GM12878 (cell line): ENCODE data around the gene ELP6. TPM values are rescaled to one million over a fixed set of nuclear protein-coding genes. Genes with fewer than 3 reads are reported as not detected.

Experiments used
- ATAC-seq: fragments of 200-7000 bp; cut with Tn5 transposase; 3 replicates; pipeline ENCODE4 v1.9.1; 2020; ENCODE audit warnings: mild to moderate bottlenecking, moderate library complexity
- BruUV-seq: library from RNA; stranded (reverse); fragments of 400-500 nt; replicated peaks from 2 replicates; lab custom pipeline; 2021; lab: Mats Ljungman, UMichigan
- CTCF ChIA-PET: fragments of 300-600 bp; sonication (Branson Sonifier 250); formaldehyde crosslinking; extraction: SDS; loops from one replicate; lab custom pipeline; 2021; ENCODE audit warnings: inconsistent platforms; lab: Yijun Ruan, JAX
- POLR2A ChIA-PET: fragments of 350-600 bp; formaldehyde crosslinking; extraction: SDS; loops from one replicate; lab custom pipeline; 2021; ENCODE audit warnings: inconsistent platforms; lab: Charles Lee
- RAD21 ChIA-PET: fragments of 300-600 bp; sonication (Branson Sonifier 250); formaldehyde crosslinking; loops from one replicate; lab custom pipeline; 2023; ENCODE audit warnings: antibody characterized with exemption; ENCODE audit not compliant: unreplicated experiment; lab: Charles Lee
- SMC1A ChIA-PET: fragments of 300-600 bp; sonication (Branson Sonifier 250); formaldehyde crosslinking; loops from one replicate; lab custom pipeline; 2023; ENCODE audit not compliant: unreplicated experiment, uncharacterized antibody; lab: Charles Lee
- DNase-seq: peaks from one replicate; pipeline ENCODE4 v3.0.0-alpha.2; 2011; ENCODE audit warnings: low read depth, low spot score
- FAIRE-seq: peaks from 3 replicates; lab custom pipeline; 2011; peaks lifted over from hg19 to GRCh38; lab: Jason Lieb, UNC
- H2AFZ ChIP-seq: 2 replicates; pipeline ENCODE4 v1.6.0; 2011; ENCODE audit warnings: low read depth, low read length, control low read depth; ENCODE audit not compliant: control insufficient read depth
- H3K27ac ChIP-seq: 2 replicates; pipeline ENCODE4 v1.5.1; 2011; ENCODE audit warnings: control low read depth; ENCODE audit not compliant: control insufficient read depth, insufficient read depth
- H3K27me3 ChIP-seq, 2 experiments: replicated peaks in 1 of 2; 2 replicates each; pipeline versions ENCODE4 v1.6.0 to v1.6.1; 2011; ENCODE audit warnings: low read length in 1 of 2; ENCODE audit not compliant: control insufficient read depth in 2 of 2, insufficient read depth in 2 of 2
- H3K36me3 ChIP-seq, 2 experiments: 2 replicates each; pipeline ENCODE4 v1.5.1; 2011; ENCODE audit warnings: low read length in 1 of 2; ENCODE audit not compliant: control insufficient read depth in 2 of 2, insufficient read depth in 2 of 2
- H3K4me1 ChIP-seq: 2 replicates; pipeline ENCODE4 v1.6.1; 2011; ENCODE audit warnings: mild to moderate bottlenecking, low read length, moderate library complexity, mixed read lengths; ENCODE audit not compliant: control insufficient read depth, insufficient read depth
- H3K4me2 ChIP-seq: 2 replicates; pipeline ENCODE4 v1.6.0; 2011; ENCODE audit warnings: control low read depth; ENCODE audit not compliant: control insufficient read depth, insufficient read depth
- H3K4me3 ChIP-seq: fragments of 200-600 bp; sonication (generic); 2 replicates; pipeline ENCODE4 v1.5.1; 2016
- H3K79me2 ChIP-seq: 2 replicates; pipeline ENCODE4 v1.6.0; 2011; ENCODE audit warnings: low read length; ENCODE audit not compliant: control insufficient read depth, insufficient read depth
- H3K9ac ChIP-seq: 2 replicates; pipeline ENCODE4 v1.8.0; 2011; ENCODE audit warnings: low read length, control low read depth, mixed read lengths; ENCODE audit not compliant: control insufficient read depth, insufficient read depth
- H3K9me3 ChIP-seq: replicated peaks from 3 replicates; pipeline ENCODE4 v1.5.1; 2011; ENCODE audit warnings: mild to moderate bottlenecking, low read length; ENCODE audit not compliant: control insufficient read depth, insufficient read depth
- H4K20me1 ChIP-seq: 2 replicates; pipeline ENCODE4 v1.6.0; 2011; ENCODE audit not compliant: control insufficient read depth, insufficient read depth
- CREM ChIP-seq: IDR thresholded peaks from 2 replicates; pipeline ENCODE4 v1.6.1; 2014; ENCODE audit warnings: antibody characterized with exemption, low read depth
- HDGF ChIP-seq: fragments of 450-650 bp; IDR thresholded peaks from 2 replicates; pipeline ENCODE4 v1.6.1; 2016; ENCODE audit warnings: antibody characterized with exemption
- RELB ChIP-seq: fragments of 450-650 bp; IDR thresholded peaks from 2 replicates; pipeline ENCODE4 v1.6.1; 2017; ENCODE audit warnings: low read depth, mild to moderate bottlenecking, moderate library complexity
- SMAD5 ChIP-seq: IDR thresholded peaks from 2 replicates; pipeline ENCODE4 v1.6.1; 2016; ENCODE audit warnings: antibody characterized with exemption, low read depth
- TBL1XR1 ChIP-seq: IDR thresholded peaks from 2 replicates; pipeline ENCODE4 v1.6.1; 2012; ENCODE audit warnings: low read depth, low read length, improper control_type of control experiment
- YY1 ChIP-seq: IDR thresholded peaks from 2 replicates; pipeline ENCODE4 v1.6.1; 2011; ENCODE audit warnings: low read depth, mild to moderate bottlenecking, low read length
- ZSCAN29 ChIP-seq: fragments of 450-650 bp; IDR thresholded peaks from 2 replicates; pipeline ENCODE4 v1.6.1; 2017; ENCODE audit warnings: mild to moderate bottlenecking, moderate library complexity
- WGBS: methylation state at CpG from one replicate; pipeline ENCODE4 v1.1.6; 2016; ENCODE audit warnings: low lambda C conversion rate; ENCODE audit not compliant: insufficient replicate concordance, insufficient coverage; ENCODE audit errors: missing lambda C conversion rate; 5-methylcytosine and 5-hydroxymethylcytosine counted together
- in situ Hi-C: fragments of 300-500 bp; cut with MboI; formaldehyde crosslinking; loops from 9 replicates; pipeline ENCODE4 v1.14.3; 2018; ENCODE audit warnings: mixed read lengths
- intact Hi-C: fragments of 100-400 bp; cut with micrococcal nuclease; formaldehyde crosslinking; loops from one replicate; pipeline ENCODE4 v1.14.2; 2022; ENCODE audit not compliant: unreplicated experiment
- polyA plus RNA-seq, 11 experiments: library from polyadenylated mRNA; depleted of rRNA in 4 of 11; unstranded in 6 of 11; stranded (reverse) in 5 of 11; fragments of >200 nt; fragmentation: Nextera tagmentation in 4 of 11; fragmentation: Illumina TruSeq in 1 of 11; extraction: Ambion mirVana in 4 of 11; extraction: Trizol in 1 of 11; gene quantifications; 1 replicate in 1 of 11; 2 replicates in 10 of 11; pipeline versions ENCODE4 v1.2.1 to v1.2.3, GENCODE V29; 2011 to 2016; ENCODE audit warnings: inconsistent platforms in 2 of 11, missing spikeins in 2 of 11, low read depth in 1 of 11
- total RNA-seq, 4 experiments: library from RNA; depleted of rRNA in 3 of 4; stranded (reverse); fragments of >200 nt in 3 of 4; fragmentation: Illumina TruSeq in 1 of 4; extraction: Trizol in 1 of 4; gene quantifications; 2 replicates each; pipeline versions ENCODE4 v1.2.1 to v1.2.3, GENCODE V29; 2013 to 2021
- TF ChIP-seq, protein P1 (sequence below): IDR thresholded peaks from 2 replicates; pipeline ENCODE4 v1.6.1; 2011; ENCODE audit warnings: borderline replicate concordance, low read depth, mild to moderate bottlenecking, moderate library complexity, mixed read lengths, low read length; ENCODE audit not compliant: insufficient read depth; ENCODE audit errors: extremely low read length

The ELP6 gene
- total and polyA plus RNA-seq, 10 of the 15 experiments (the other 5 are each of a cell fraction or from before 2014, with no cell fraction given): 39.5 to 83.3 (median 50.2) TPM

GRCh38 chr3:47487265-47487664 is 26.2 kb downstream of the ELP6 start:
- H3K9me3 ChIP-seq: no peaks in the 10 kb centered on the region
- no peak overlapping the region for H3K27ac ChIP-seq
- no peak overlapping the region for H2AFZ ChIP-seq
- TF ChIP-seq HDGF: no peak
- no peak for TF ChIP-seq YY1
- no peak for TF ChIP-seq ZSCAN29
- TF ChIP-seq TBL1XR1: no peak
- TF ChIP-seq, protein P1, sequence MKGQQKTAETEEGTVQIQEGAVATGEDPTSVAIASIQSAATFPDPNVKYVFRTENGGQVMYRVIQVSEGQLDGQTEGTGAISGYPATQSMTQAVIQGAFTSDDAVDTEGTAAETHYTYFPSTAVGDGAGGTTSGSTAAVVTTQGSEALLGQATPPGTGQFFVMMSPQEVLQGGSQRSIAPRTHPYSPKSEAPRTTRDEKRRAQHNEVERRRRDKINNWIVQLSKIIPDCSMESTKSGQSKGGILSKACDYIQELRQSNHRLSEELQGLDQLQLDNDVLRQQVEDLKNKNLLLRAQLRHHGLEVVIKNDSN: no peak
- no peak for TF ChIP-seq CREM
- TF ChIP-seq SMAD5: no peak
- TF ChIP-seq RELB: no peak
- in situ Hi-C loops (no loop called here), intact Hi-C loops (no loop called here)
- DNase-seq: no peak
- no peak overlapping the region for H3K9ac ChIP-seq
- no peaks in the 10 kb centered on the region for H3K27me3 ChIP-seq
- no TSS peak for BruUV-seq
- no peak for FAIRE-seq
- CTCF ChIA-PET: interaction anchor here (1.3 kb wide), 1 partner anchor 32 kb away, joined by 4 read pairs; no protein-coding TSS in a partner anchor
- SMC1A ChIA-PET: no interaction called here
- no peaks in the 10 kb centered on the region for H3K79me2 ChIP-seq
- WGBS: 98% methylated on average over 2 of the region's 2 CpGs
- ATAC-seq: no peak
- POLR2A ChIA-PET: no interaction called here
- RAD21 ChIA-PET: no interaction called here
- H3K4me3 ChIP-seq: no peak overlapping the region
- no peak overlapping the region for H3K4me2 ChIP-seq
- no peaks in the 10 kb centered on the region for H3K36me3 ChIP-seq
- H3K4me1 ChIP-seq: peaks cover 3% of the 10 kb centered on the region
- no peaks in the 10 kb centered on the region for H4K20me1 ChIP-seq
